Endothelial cell of umbilical vein (primary cell): Measurements from ENCODE around the gene INPP5B. TPM values are rescaled to one million over a fixed set of nuclear protein-coding genes. Genes with fewer than 3 reads are reported as not detected.

Experiments used
- BruUV-seq: library from RNA; stranded (reverse); fragments of 400-500 nt; replicated peaks from 2 replicates; lab custom pipeline; 2021; lab: Mats Ljungman, UMichigan
- CTCF ChIA-PET: fragments of 300-600, 350-600 bp; sonication (Branson Sonifier 250); formaldehyde crosslinking; loops from one replicate; lab custom pipeline; 2021; ENCODE audit warnings: antibody characterized with exemption, inconsistent platforms; lab: Charles Lee
- POLR2A ChIA-PET: fragments of 300-600, 350-600 bp; sonication (Branson Sonifier 250); formaldehyde crosslinking; loops from one replicate; lab custom pipeline; 2021; ENCODE audit warnings: antibody characterized with exemption, inconsistent platforms; lab: Charles Lee
- DNase-seq: peaks from one replicate; pipeline ENCODE4 v3.0.0-alpha.2; 2011; ENCODE audit warnings: low read depth, low spot score
- FAIRE-seq: peaks from 2 replicates; lab custom pipeline; 2011; peaks lifted over from hg19 to GRCh38; lab: Jason Lieb, UNC
- H2AFZ ChIP-seq: 2 replicates; pipeline ENCODE4 v1.6.0; 2012; ENCODE audit warnings: low read depth, low read length, control low read depth, inconsistent platforms
- H3K27ac ChIP-seq: 2 replicates; pipeline ENCODE4 v1.5.1; 2011; ENCODE audit warnings: low read depth, mild to moderate bottlenecking, control low read depth, low read length, moderate library complexity; ENCODE audit not compliant: insufficient read depth
- H3K27me3 ChIP-seq, 2 experiments: 2 replicates each; pipeline versions ENCODE4 v1.6.0 to v1.6.1; 2011; ENCODE audit warnings: low read length in 2 of 2, mixed read lengths in 1 of 2; ENCODE audit not compliant: control insufficient read depth in 2 of 2, insufficient read depth in 2 of 2
- H3K36me3 ChIP-seq, 2 experiments: 2 replicates in 1 of 2; 3 replicates in 1 of 2; pipeline ENCODE4 v1.5.1; 2011; ENCODE audit warnings: low read length in 2 of 2, mild to moderate bottlenecking in 1 of 2, moderate library complexity in 1 of 2; ENCODE audit not compliant: control insufficient read depth in 2 of 2, insufficient read depth in 2 of 2; ENCODE audit errors: extremely low read depth in 1 of 2
- H3K4me1 ChIP-seq: 3 replicates; pipeline ENCODE4 v1.5.1; 2011; ENCODE audit warnings: mild to moderate bottlenecking, low read length; ENCODE audit not compliant: control insufficient read depth, insufficient read depth; ENCODE audit errors: extremely low read depth
- H3K4me2 ChIP-seq: 2 replicates; pipeline ENCODE4 v1.6.1; 2011; ENCODE audit warnings: low read length, control low read depth, mixed read lengths; ENCODE audit not compliant: insufficient read depth
- H3K4me3 ChIP-seq, 3 experiments: fragments of 200-600 bp in 1 of 3; sonication (generic), shearing (Covaris generic) in 1 of 3; replicated peaks in 1 of 3; 2 replicates each; pipeline ENCODE4 v1.5.1; 2011 to 2016; ENCODE audit warnings: control low read depth in 3 of 3, low read length in 3 of 3, mild to moderate bottlenecking in 2 of 3, inconsistent platforms in 1 of 3, low read depth in 1 of 3, moderate library complexity in 1 of 3; ENCODE audit not compliant: insufficient read depth in 1 of 3
- H3K79me2 ChIP-seq: 2 replicates; pipeline ENCODE4 v1.6.0; 2012; ENCODE audit warnings: low read length, inconsistent platforms; ENCODE audit not compliant: control insufficient read depth, insufficient read depth
- H3K9ac ChIP-seq: replicated peaks from 2 replicates; pipeline ENCODE3; 2011; ENCODE audit warnings: low read length, control low read depth; ENCODE audit not compliant: insufficient read depth; ENCODE audit errors: extremely low read depth
- H3K9me1 ChIP-seq: replicated peaks from 3 replicates; pipeline ENCODE4 v1.6.0; 2011; ENCODE audit warnings: mild to moderate bottlenecking, low read length; ENCODE audit not compliant: control insufficient read depth, insufficient read depth; ENCODE audit errors: extremely low read depth
- H3K9me3 ChIP-seq: replicated peaks from 2 replicates; pipeline ENCODE4 v1.5.1; 2012; ENCODE audit warnings: low read length, inconsistent platforms; ENCODE audit not compliant: control insufficient read depth, insufficient read depth
- H4K20me1 ChIP-seq: replicated peaks from 2 replicates; pipeline ENCODE3; 2011; ENCODE audit warnings: mild to moderate bottlenecking, low read length; ENCODE audit not compliant: control insufficient read depth, insufficient read depth; ENCODE audit errors: extremely low read depth
- MYC ChIP-seq: IDR thresholded peaks from one replicate; pipeline ENCODE4 v1.6.1; 2011; ENCODE audit warnings: mild to moderate bottlenecking, low read depth, low read length
- POLR2A ChIP-seq: IDR thresholded peaks from 2 replicates; pipeline ENCODE4 v1.6.1; 2012; ENCODE audit warnings: low read depth, mild to moderate bottlenecking, control low read depth, low read length
- POLR2AphosphoS5 ChIP-seq: IDR thresholded peaks from 2 replicates; pipeline ENCODE4 v1.6.1; 2012; ENCODE audit warnings: low read depth, mild to moderate bottlenecking, control low read depth, low read length, moderate library complexity; ENCODE audit not compliant: insufficient read depth
- dilution Hi-C: fragments of 300-500 bp; cut with MboI; formaldehyde crosslinking; loops from one replicate; pipeline ENCODE4 v1.15.0; 2019; ENCODE audit warnings: low sequenced_read_pairs; ENCODE audit not compliant: extremely low pct_ligation_motif_present
- intact Hi-C: fragments of 100-400 bp; cut with micrococcal nuclease; formaldehyde crosslinking; loops from one replicate; pipeline ENCODE4 v1.10.0; 2022
- polyA plus RNA-seq, 4 experiments: library from polyadenylated mRNA; depleted of rRNA in 3 of 4; stranded (reverse) in 3 of 4; unstranded in 1 of 4; fragments of >200 nt; gene quantifications; 2 replicates each; pipeline versions ENCODE4 v1.2.1 to v1.2.3, GENCODE V29; 2011 to 2012; ENCODE audit warnings: missing spikeins in 1 of 4
- total RNA-seq: library from RNA; stranded (reverse); gene quantifications from 2 replicates; pipeline ENCODE4 v1.2.3, GENCODE V29; 2021
- TF ChIP-seq, protein P1 (sequence below): IDR thresholded peaks from 2 replicates; pipeline ENCODE4 v1.6.1; 2011; ENCODE audit not compliant: insufficient read depth, insufficient read length
- TF ChIP-seq, protein P2 (sequence below), 2 donors: IDR thresholded peaks; 1 replicate in 1 of 2; 2 replicates in 1 of 2; pipeline ENCODE4 v1.5.1; 2011; ENCODE audit warnings: low read length in 2 of 2, mild to moderate bottlenecking in 2 of 2, moderate library complexity in 2 of 2, control low read depth in 1 of 2, inconsistent platforms in 1 of 2, low read depth in 1 of 2; ENCODE audit not compliant: insufficient read depth in 1 of 2; ENCODE audit errors: extremely low read depth in 1 of 2

Gene INPP5B
- total and polyA plus RNA-seq, 2 donors (not counting 3 experiments of a cell fraction or from before 2014, with no cell fraction given): 7.4 to 14.7 TPM

DNA sequence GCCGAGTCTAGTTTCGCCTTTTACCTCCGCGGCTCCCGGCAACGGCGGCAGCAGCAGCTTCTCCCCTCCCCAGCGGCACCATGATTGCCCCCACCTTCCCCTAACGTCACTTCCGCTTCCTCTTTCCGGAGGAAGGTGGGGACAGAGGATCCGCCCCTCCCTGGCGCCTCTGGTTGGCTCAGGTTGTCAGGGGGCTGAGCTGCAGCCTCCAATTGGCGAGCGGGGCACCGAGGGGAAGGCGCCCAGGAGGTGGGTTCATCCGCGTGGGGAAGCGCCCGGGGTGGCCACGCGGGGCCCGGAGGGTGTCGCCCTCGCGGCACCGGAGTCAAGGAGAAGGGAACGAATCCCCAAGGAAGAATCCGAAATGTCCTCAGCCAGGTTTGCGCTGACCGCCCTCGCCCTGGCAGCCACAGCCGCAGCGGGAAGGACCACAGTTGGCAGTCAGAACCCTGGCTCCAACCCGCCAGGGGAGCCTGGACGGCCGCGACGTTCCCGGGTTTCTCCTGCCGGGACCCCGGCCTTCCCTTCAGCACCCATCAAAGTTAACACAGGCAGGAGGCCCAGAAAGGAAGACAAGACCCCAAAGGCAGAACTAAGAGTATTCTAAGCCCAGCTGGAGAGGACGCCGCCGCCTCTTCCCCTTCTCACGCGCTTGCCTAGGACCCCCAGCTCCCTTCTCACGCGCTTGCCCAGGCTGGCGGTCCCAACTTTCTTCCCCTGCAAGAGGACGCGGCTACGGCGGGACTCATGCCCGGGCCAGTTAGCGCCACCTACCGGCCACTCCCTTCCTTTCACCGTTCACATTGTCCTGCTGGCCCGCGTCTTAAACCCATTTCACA, 87.1 kb downstream of the INPP5B start, which contains the start of gene MTF1:
TSS of gene MTF1 (minus strand) at position 86 of the 839 bp plus-strand sequence. CDS start 1,934 bp downstream, outside the sequence.
- Histone ChIP-seq H3K9me1 (no peaks in the 10 kb centered on the region), H3K4me2 (peak within 1 kb of the TSS; percentile 85), H2AFZ (peak within 1 kb of the TSS; percentile 69), H3K27me3 (no peaks in the 10 kb centered on the region), H3K9ac (peak within 1 kb of the TSS; percentile 89), H3K9me3 (no peaks in the 10 kb centered on the region), H3K36me3 (peaks cover 3 to 5% of the 10 kb centered on the region in 2 experiments), H3K79me2 (peaks cover 24% of the 10 kb centered on the region), H3K27ac (peak within 1 kb of the TSS; percentile 78), H3K4me1 (peaks cover 11% of the 10 kb centered on the region), H4K20me1 (no peaks in the 10 kb centered on the region), H3K4me3 (peak within 1 kb of the TSS; percentile 58 to 89 (median 87))
- DNase-seq (peak; percentile 97), FAIRE-seq (peak; percentile 97)
- ChIA-PET CTCF (interaction anchor here (0.6 to 2.7 kb wide), 40 partner anchors 9 to 1495 kb away, joined by 3 to 32 read pairs (median 4); partner anchors contain the start of genes C1orf122, CDCA8, DNALI1 and MANEAL), POLR2A (interaction anchor here (0.5 to 2.1 kb wide), 3 partner anchors 52 to 180 kb away, joined by 3 to 10 read pairs (median 5); partner anchors contain the start of genes C1orf122 and YRDC)
- dilution Hi-C loops: no loop called here
- TF ChIP-seq, protein P1, sequence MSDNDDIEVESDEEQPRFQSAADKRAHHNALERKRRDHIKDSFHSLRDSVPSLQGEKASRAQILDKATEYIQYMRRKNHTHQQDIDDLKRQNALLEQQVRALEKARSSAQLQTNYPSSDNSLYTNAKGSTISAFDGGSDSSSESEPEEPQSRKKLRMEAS: no peak
- TF ChIP-seq, protein P2, sequence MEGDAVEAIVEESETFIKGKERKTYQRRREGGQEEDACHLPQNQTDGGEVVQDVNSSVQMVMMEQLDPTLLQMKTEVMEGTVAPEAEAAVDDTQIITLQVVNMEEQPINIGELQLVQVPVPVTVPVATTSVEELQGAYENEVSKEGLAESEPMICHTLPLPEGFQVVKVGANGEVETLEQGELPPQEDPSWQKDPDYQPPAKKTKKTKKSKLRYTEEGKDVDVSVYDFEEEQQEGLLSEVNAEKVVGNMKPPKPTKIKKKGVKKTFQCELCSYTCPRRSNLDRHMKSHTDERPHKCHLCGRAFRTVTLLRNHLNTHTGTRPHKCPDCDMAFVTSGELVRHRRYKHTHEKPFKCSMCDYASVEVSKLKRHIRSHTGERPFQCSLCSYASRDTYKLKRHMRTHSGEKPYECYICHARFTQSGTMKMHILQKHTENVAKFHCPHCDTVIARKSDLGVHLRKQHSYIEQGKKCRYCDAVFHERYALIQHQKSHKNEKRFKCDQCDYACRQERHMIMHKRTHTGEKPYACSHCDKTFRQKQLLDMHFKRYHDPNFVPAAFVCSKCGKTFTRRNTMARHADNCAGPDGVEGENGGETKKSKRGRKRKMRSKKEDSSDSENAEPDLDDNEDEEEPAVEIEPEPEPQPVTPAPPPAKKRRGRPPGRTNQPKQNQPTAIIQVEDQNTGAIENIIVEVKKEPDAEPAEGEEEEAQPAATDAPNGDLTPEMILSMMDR (IDR thresholded peaks at IDR 0.05; ENCODE audit: extremely low read depth in 1 of 2, insufficient read depth in 1 of 2, low read depth in 1 of 2, low read length in 2 of 2): peak; percentile 93 to 96
- peak; percentile 44 for TF ChIP-seq POLR2AphosphoS5
- peak; percentile 34 for TF ChIP-seq MYC
- TF ChIP-seq POLR2A: peak; percentile 76
- BruUV-seq: TSS peak; percentile 81
- intact Hi-C loops: loop anchor here (1.0 to 10.0 kb wide), 6 partner anchors 48 to 385 kb away; partner anchors contain the start of genes CDCA8, YRDC and ZC3H12A
